ENCODE results near the gene MAPK8.

DNA sequence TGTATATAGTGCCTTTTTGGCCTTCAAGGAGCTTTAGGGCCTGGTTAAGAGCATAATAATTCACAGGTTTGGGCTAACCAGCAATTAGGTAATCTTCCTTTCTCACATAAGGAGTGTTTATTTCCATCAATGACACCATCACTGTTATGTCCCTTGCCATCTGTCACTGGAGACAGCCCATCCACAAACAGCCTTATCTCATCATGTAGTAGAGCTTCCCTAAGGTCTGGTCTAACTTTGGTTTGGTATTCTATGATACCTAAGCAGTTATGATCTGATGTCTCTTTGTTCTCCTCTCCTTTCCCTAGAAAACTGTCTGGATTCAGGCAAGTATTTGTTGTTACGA lies 26.4 kb downstream of the MAPK8 start:
- TF ChIP-seq POLR2A (IDR thresholded peaks at IDR 0.05) (no peak), POLR2AphosphoS5 (IDR thresholded peaks at IDR 0.05) (no peak), EP300 (IDR thresholded peaks at IDR 0.05; ENCODE audit: low read depth) (no peak)
- TF ChIP-seq, protein P1, sequence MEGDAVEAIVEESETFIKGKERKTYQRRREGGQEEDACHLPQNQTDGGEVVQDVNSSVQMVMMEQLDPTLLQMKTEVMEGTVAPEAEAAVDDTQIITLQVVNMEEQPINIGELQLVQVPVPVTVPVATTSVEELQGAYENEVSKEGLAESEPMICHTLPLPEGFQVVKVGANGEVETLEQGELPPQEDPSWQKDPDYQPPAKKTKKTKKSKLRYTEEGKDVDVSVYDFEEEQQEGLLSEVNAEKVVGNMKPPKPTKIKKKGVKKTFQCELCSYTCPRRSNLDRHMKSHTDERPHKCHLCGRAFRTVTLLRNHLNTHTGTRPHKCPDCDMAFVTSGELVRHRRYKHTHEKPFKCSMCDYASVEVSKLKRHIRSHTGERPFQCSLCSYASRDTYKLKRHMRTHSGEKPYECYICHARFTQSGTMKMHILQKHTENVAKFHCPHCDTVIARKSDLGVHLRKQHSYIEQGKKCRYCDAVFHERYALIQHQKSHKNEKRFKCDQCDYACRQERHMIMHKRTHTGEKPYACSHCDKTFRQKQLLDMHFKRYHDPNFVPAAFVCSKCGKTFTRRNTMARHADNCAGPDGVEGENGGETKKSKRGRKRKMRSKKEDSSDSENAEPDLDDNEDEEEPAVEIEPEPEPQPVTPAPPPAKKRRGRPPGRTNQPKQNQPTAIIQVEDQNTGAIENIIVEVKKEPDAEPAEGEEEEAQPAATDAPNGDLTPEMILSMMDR (IDR thresholded peaks at IDR 0.05), result no peak

All from transverse colon (tissue), 4 donors.